Fibroblast of peridontal ligament (primary cell): ENCODE results near the gene MAPT.
"Not testable (repeated sequence)": the region's sequence is repeated elsewhere in the genome, so short reads cannot be mapped to it uniquely, and the experiment has no call there.

ENCODE experiments used
- DNase-seq: peaks from one replicate; pipeline ENCODE4 v3.0.0-alpha.2; 2010; ENCODE audit errors: extremely low read depth

Gene MAPT

GRCh38 chr17:45953561-45953960, 59.2 kb downstream of the MAPT start:
- no peak for DNase-seq

GRCh38 chr17:45954914-45955313, 60.6 kb downstream of the MAPT start:
- no peak for DNase-seq

- DNase-seq: no peak
Observed at GRCh38 chr17:45955326-45955725, 61.0 kb downstream of the MAPT start.

- DNase-seq: no peak
Observed at GRCh38 chr17:45956090-45956489, 61.7 kb downstream of the MAPT start.

DNA sequence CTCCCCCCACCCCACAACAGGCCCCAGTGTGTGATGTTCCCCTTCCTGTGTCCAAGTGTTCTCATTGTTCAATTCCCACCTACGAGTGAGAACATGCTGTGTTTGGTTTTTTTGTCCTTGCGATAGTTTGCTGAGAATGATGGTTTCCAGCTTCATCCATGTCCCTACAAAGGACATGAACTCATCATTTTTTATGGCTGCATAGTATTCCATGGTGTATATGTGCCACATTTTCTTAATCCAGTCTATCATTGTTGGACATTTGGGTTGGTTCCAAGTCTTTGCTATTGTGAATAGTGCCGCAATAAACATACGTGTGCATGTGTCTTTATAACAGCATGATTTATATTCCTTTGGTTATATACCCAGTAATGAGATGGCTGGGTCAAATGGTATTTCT, 62.4 kb downstream of the MAPT start:
- not testable (repeated sequence) for DNase-seq

- DNase-seq: no peak
Observed at GRCh38 chr17:45958307-45958706, 64.0 kb downstream of the MAPT start.

- no peak for DNase-seq
Observed at GRCh38 chr17:45958994-45959665, 64.8 kb downstream of the MAPT start.

DNA sequence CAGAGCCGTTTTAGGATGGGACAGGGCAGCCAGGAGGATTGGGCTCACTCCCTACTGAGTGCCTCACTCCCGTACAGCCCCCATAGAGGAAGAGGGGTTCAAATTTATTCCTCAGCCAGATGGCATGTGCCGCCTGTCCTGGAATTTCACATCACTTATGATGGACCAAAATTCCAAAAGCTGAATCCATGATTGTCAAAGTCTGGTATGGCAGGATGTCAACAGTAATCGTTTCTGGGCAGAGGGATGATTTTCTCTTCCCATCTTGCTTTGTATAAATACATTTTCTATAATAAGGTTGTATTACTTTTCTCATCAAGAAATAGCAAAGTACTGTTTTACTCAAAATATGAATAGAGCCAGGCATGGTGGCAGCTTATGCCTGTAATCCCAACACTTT, 66.0 kb downstream of the MAPT start:
- no peak for DNase-seq

- DNase-seq: no peak
Observed at GRCh38 chr17:45961206-45961605, 66.9 kb downstream of the MAPT start.

GRCh38 chr17:45962221-45962972, 68.0 kb downstream of the MAPT start:
- no peak for DNase-seq

- DNase-seq: no peak
Observed at GRCh38 chr17:45963283-45963682, 68.9 kb downstream of the MAPT start.

DNA sequence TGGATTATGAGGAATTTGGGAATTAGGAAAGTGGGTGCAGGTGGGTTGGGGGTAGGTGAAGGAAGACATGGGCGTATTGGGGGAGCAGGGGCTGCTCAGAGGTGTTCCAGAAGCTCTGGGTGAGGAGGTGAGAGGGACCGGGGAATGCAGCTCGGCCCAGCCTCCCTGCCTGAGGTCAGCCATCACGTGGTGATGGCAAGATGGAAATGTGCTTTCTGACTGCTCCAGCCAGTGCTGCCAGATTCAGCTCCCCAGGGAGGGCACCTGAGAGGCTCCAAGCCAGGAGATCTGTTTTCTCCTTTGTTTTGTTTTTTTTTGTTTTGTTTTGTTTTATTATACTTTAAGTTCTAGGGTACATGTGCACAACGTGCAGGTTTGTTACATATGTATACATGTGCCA, 69.5 kb downstream of the MAPT start:
- DNase-seq: no peak

- DNase-seq: no peak
Observed at GRCh38 chr17:45964634-45965033, 70.3 kb downstream of the MAPT start.

DNA sequence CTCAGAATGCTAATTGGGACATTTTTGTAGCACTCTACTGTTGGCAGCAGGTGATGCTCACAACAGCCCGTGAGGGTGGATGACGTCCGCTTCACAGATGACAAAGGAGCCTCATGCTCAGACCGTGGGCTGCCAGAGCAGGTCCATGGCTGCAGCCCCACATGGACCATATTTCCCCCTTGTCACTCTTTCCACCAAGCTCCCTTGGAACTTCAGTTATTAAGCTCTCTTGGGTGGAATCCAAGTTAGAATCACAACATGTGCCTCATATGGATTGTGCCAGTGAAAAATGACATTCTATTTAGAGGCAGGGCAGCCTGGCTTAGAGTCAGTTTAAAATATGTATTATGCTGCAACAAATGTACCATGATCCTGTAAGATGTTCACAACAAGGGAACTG, 71.5 kb downstream of the MAPT start:
- no peak for DNase-seq

- no peak for DNase-seq
Observed at GRCh38 chr17:45966606-45967280, 72.4 kb downstream of the MAPT start.

DNA sequence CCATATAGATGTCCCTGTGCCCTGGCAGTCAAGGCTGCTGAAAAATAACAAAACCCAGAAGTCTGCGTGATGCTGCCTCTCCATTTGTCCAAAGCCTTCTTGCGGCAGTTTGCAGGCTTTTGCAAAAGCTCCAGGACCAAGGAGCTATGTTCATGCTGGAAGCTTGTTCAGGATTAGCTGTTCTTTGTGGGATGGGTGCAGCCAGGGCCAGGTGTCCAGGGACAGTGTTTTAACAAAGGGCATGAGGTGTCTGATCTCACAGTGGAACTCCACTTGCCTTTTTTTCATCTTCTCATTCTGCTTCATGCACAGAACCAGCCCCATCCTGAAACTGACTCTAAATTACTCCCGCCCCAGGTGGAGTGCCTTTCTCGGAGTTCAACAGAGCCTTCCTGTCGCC, 73.0 kb downstream of the MAPT start:
- no peak for DNase-seq

GRCh38 chr17:45968732-45969131, 74.4 kb downstream of the MAPT start:
- DNase-seq: no peak

DNA sequence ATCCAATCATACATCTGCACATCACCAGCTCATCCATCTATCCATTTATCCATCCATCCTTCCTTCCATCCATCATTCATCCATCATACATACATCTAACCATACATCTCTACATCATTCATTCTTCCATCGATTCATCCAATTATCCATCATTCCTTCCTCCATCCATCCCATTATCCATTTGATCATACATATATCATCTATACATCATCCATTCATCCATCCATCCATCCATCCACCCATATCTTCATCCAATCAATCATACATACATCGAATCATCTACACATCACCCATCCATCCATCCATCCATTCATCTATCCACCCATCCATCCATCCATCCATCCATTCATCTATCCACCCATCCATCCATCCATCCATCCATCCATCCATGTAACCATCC, 75.4 kb downstream of the MAPT start:
- DNase-seq: no peak

GRCh38 chr17:45970659-45971058, 76.3 kb downstream of the MAPT start:
- DNase-seq: no peak

GRCh38 chr17:45971698-45972141, 77.4 kb downstream of the MAPT start:
- no peak for DNase-seq

DNA sequence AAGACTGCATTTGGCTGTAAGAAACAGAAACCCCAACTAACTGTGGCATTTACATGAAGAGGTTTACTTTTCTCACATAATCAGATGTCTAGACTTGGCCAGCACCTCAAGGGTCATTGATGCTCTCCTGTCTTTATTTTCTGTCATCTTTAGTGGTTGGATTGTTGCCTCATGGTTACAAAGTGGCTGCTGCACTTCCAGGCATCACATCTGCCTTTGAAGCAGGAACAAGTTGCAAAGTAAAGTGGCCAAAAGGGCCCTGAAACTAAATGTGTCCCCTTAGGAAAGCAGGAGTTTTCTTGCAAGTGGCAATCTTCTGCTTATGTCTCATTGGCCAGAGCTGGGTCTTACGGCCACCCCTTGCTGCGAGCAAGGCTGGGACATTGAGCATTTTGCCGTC, 78.2 kb downstream of the MAPT start:
- DNase-seq: no peak

DNA sequence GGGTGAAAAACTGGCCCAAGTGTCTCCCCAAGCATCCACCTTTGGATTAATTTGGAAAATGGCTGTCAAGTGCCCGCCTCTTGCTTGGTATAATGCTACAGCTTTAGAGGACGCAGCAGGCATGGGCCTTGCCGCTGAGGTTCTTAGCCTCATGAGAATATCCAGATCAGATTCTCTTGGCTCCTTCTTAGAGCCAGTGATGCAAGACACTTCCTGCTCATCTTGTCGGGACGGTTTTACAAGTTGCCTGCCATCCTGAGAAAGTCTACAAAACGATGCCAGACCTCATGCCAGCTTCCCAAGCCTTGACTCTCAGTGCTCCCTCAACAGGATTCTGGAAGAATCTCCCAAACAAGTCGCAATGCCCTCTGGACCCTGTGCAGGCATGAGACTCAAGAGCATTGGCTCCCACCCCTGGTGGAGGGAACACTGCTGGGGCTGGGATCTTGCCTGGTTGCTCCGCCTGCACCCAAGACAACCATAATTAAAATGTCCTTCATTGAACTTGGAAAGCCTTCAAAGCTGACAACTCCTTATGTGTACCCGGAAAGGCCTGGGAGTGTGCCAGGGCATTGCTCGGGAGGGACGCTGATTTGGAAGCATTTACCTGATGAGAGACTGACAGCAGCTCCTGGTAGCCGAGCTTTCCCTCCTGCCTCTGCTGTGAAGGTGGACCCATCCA, 78.9 kb downstream of the MAPT start:
- no peak for DNase-seq
